GM12878 (cell line): ENCODE results near the gene TGFBR3.

ENCODE experiments used
- EGR1 ChIP-seq, 2 experiments: IDR thresholded peaks; 1 replicate in 1 of 2; 2 replicates in 1 of 2; pipeline ENCODE4 v1.6.1; 2011 to 2012; ENCODE audit warnings: low read depth in 2 of 2, low read length in 2 of 2, borderline replicate concordance in 1 of 2, mild to moderate bottlenecking in 1 of 2, moderate library complexity in 1 of 2
- EZH2 ChIP-seq: IDR thresholded peaks from 2 replicates; pipeline ENCODE4 v1.6.1; 2012; ENCODE audit warnings: low read depth, mild to moderate bottlenecking, control low read depth, inconsistent platforms, low read length, borderline replicate concordance; ENCODE audit not compliant: control insufficient read depth

GRCh38 chr1:91885716-91886506 lies at the start of gene TGFBR3:
- TF ChIP-seq EZH2 (no peak), EGR1 (IDR thresholded peaks at IDR 0.05; ENCODE audit: borderline replicate concordance in 1 of 2, low read depth in 2 of 2, low read length in 2 of 2) (peak in 1 of 2 experiments; percentile 43; a peak in 1 of 3 replicates)
